ENCODE data around the gene PFKFB4. TPM values are rescaled to one million over a fixed set of nuclear protein-coding genes. Genes with fewer than 3 reads are reported as not detected.

The PFKFB4 gene
- total and polyA plus RNA-seq, 10 donors, result 2.0 to 43.1 (median 19.4) TPM

- peaks cover 10 to 59% (median 54%) of the 10 kb centered on the region in 6 donors for H3K36me3 ChIP-seq
- 76 to 85% (median 83%) methylated on average over 5 to 6 of the region's 6 CpGs for WGBS, 5 donors
- no peak for DNase-seq
- peaks cover 0 to 46% (median 25%) of the 10 kb centered on the region in 6 donors for H3K4me1 ChIP-seq
- no peak overlapping the region for H3K4me3 ChIP-seq
- peak overlapping the region in 7 of 8 donors; percentile 35 to 79 (median 73) for H3K27ac ChIP-seq
- intact Hi-C loops (cut with DNase I; ENCODE audit: low total_unique reads), result no loop called here
- peaks cover 0 to 38% (median 16%) of the 10 kb centered on the region in 7 donors for H3K27me3 ChIP-seq (replicated peaks in 1 of 7)
- no peaks in the 10 kb centered on the region for H3K9me3 ChIP-seq
- TF ChIP-seq POLR2A (IDR thresholded peaks at IDR 0.05) (no peak), CTCF (IDR thresholded peaks at IDR 0.05 in 8 of 11, conservative IDR thresholded peaks at IDR 0.05 in 3 of 11) (no peak), POLR2AphosphoS5 (IDR thresholded peaks at IDR 0.05) (peak in 1 of 3 donors; percentile 30)
Measured at GRCh38 chr3:48597408-48597800, 40.8 kb upstream of the PFKFB4 start.

- intact Hi-C loops (cut with DNase I; ENCODE audit: low total_unique reads), result no loop called here
- no peak for TF ChIP-seq CTCF (IDR thresholded peaks at IDR 0.05 in 8 of 11, conservative IDR thresholded peaks at IDR 0.05 in 3 of 11)
- peak in 1 of 3 donors; percentile 24 for TF ChIP-seq POLR2AphosphoS5 (IDR thresholded peaks at IDR 0.05)
- no peak for TF ChIP-seq POLR2A (IDR thresholded peaks at IDR 0.05)
- Histone ChIP-seq H3K27me3 (replicated peaks in 1 of 7) (peaks cover 0 to 43% (median 16%) of the 10 kb centered on the region in 7 donors), H3K4me3 (no peak overlapping the region), H3K27ac (peak overlapping the region in 6 of 8 donors; percentile 1 to 79 (median 74)), H3K9me3 (no peaks in the 10 kb centered on the region), H3K4me1 (peaks cover 0 to 46% (median 25%) of the 10 kb centered on the region in 6 donors), H3K36me3 (peaks cover 10 to 53% (median 48%) of the 10 kb centered on the region in 6 donors)
- DNase-seq, result no peak
- WGBS, 5 donors, result 78 to 87% (median 82%) methylated on average over 8 of the region's 8 CpGs
Measured at GRCh38 chr3:48596676-48597407, 40.2 kb upstream of the PFKFB4 start.

- DNase-seq, result no peak
- Histone ChIP-seq H3K9me3 (no peaks in the 10 kb centered on the region), H3K36me3 (peaks cover 5 to 46% (median 41%) of the 10 kb centered on the region in 6 donors), H3K27ac (peak overlapping the region in 5 of 8 donors; percentile 14 to 79 (median 75)), H3K27me3 (replicated peaks in 1 of 7) (peaks cover 0 to 50% (median 16%) of the 10 kb centered on the region in 7 donors), H3K4me3 (no peak overlapping the region), H3K4me1 (peaks cover 0 to 46% (median 25%) of the 10 kb centered on the region in 6 donors)
- peak in 1 of 3 donors; percentile 16 for TF ChIP-seq POLR2AphosphoS5 (IDR thresholded peaks at IDR 0.05)
- no peak for TF ChIP-seq POLR2A (IDR thresholded peaks at IDR 0.05)
- intact Hi-C loops (cut with DNase I; ENCODE audit: low total_unique reads), result no loop called here
- 76 to 82% (median 78%) methylated on average over 5 of the region's 5 CpGs for WGBS, 5 donors
Measured at GRCh38 chr3:48596157-48596556, 39.6 kb upstream of the PFKFB4 start.

- intact Hi-C loops (cut with DNase I; ENCODE audit: low total_unique reads), result no loop called here
- Histone ChIP-seq H3K4me3 (no peak overlapping the region), H3K9me3 (no peaks in the 10 kb centered on the region), H3K27me3 (replicated peaks in 1 of 7) (peaks cover 0 to 50% (median 16%) of the 10 kb centered on the region in 7 donors), H3K27ac (peak overlapping the region in 5 of 8 donors; percentile 14 to 79 (median 75)), H3K4me1 (peaks cover 0 to 46% (median 25%) of the 10 kb centered on the region in 6 donors), H3K36me3 (peaks cover 3 to 41% (median 36%) of the 10 kb centered on the region in 6 donors)
- DNase-seq, result no peak
- TF ChIP-seq POLR2A (IDR thresholded peaks at IDR 0.05), result no peak
- peak in 2 of 3 donors; percentile 14 to 32 for TF ChIP-seq POLR2AphosphoS5 (IDR thresholded peaks at IDR 0.05)
- WGBS, 5 donors, result 34 to 70% (median 47%) methylated on average over 5 to 10 of the region's 10 CpGs
Measured at GRCh38 chr3:48595526-48596121, 39.0 kb upstream of the PFKFB4 start.

Data from spleen (tissue), 11 donors.